SK-N-SH treated with all-trans-retinoic acid at 6 μM for 48 hours (cell line): Measurements from ENCODE around the gene ITPRID2.
"Not testable (repeated sequence)": the region's sequence is repeated elsewhere in the genome, so short reads cannot be mapped to it uniquely, and the experiment has no call there.

Experiments
- ATAC-seq: fragments of 200-7000 bp; cut with Tn5 transposase; 3 replicates; pipeline ENCODE4 v1.9.1; 2020; ENCODE audit warnings: mild to moderate bottlenecking, moderate library complexity
- ARNTL ChIP-seq: fragments of 450-650 bp; formaldehyde crosslinking; IDR thresholded peaks from 2 replicates; pipeline ENCODE4 v1.5.0; 2020; ENCODE audit warnings: low read depth, mild to moderate bottlenecking, moderate library complexity, borderline replicate concordance
- BACH2 ChIP-seq: fragments of 250-450 bp; sonication (Bioruptor Pico); IDR thresholded peaks from 2 replicates; pipeline ENCODE4 v1.9.0; 2021; ENCODE audit warnings: mild to moderate bottlenecking, borderline replicate concordance
- CSDC2 ChIP-seq: fragments of 250-450 bp; sonication (Bioruptor Pico); IDR thresholded peaks from 2 replicates; pipeline ENCODE4 v1.5.0; 2020; ENCODE audit warnings: mild to moderate bottlenecking, moderate library complexity
- CSRNP3 ChIP-seq: fragments of 250-450 bp; sonication (Bioruptor Pico); IDR thresholded peaks from 2 replicates; pipeline ENCODE4 v1.5.1; 2021; ENCODE audit warnings: mild to moderate bottlenecking, moderate library complexity
- OSR1 ChIP-seq: fragments of 250-450 bp; sonication (Bioruptor Pico); IDR thresholded peaks from 2 replicates; pipeline ENCODE4 v1.8.0; 2022; ENCODE audit warnings: moderate library complexity, mild to moderate bottlenecking, inconsistent platforms
- PATZ1 ChIP-seq: fragments of 250-450 bp; sonication (Bioruptor Pico); IDR thresholded peaks from 2 replicates; pipeline ENCODE4 v1.8.0; 2020; ENCODE audit warnings: mild to moderate bottlenecking, moderate library complexity, borderline replicate concordance
- POU6F1 ChIP-seq: fragments of 250-450 bp; sonication (Bioruptor Pico); IDR thresholded peaks from 2 replicates; pipeline ENCODE4 v1.8.0; 2021; ENCODE audit warnings: low read depth, mild to moderate bottlenecking, moderate library complexity, borderline replicate concordance
- PPARA ChIP-seq: fragments of 250-450 bp; sonication (Bioruptor Pico); IDR thresholded peaks from 2 replicates; pipeline ENCODE4 v1.5.0; 2020; ENCODE audit warnings: mild to moderate bottlenecking, borderline replicate concordance
- RARB ChIP-seq: fragments of 250-450 bp; sonication (Bioruptor Pico); IDR thresholded peaks from 2 replicates; pipeline ENCODE4 v1.8.0; 2021; ENCODE audit warnings: mild to moderate bottlenecking, moderate library complexity
- SNAI2 ChIP-seq: fragments of 250-450 bp; sonication (Bioruptor Pico); IDR thresholded peaks from 2 replicates; pipeline ENCODE4 v1.5.0; 2020; ENCODE audit warnings: mild to moderate bottlenecking, moderate library complexity
- TCF4 ChIP-seq: fragments of 250-450 bp; sonication (Bioruptor Pico); IDR thresholded peaks from 2 replicates; pipeline ENCODE4 v1.8.0; 2021; ENCODE audit warnings: mild to moderate bottlenecking, moderate library complexity, borderline replicate concordance
- TOX ChIP-seq: fragments of 250-450 bp; sonication (Bioruptor Pico); IDR thresholded peaks from 2 replicates; pipeline ENCODE4 v1.8.0; 2021; ENCODE audit warnings: mild to moderate bottlenecking, moderate library complexity, borderline replicate concordance
- TSHZ2 ChIP-seq: fragments of 250-450 bp; sonication (Bioruptor Pico); IDR thresholded peaks from 2 replicates; pipeline ENCODE4 v1.5.0; 2020; ENCODE audit warnings: mild to moderate bottlenecking, moderate library complexity
- ZC3H10 ChIP-seq: fragments of 250-450 bp; sonication (Bioruptor Pico); IDR thresholded peaks from 2 replicates; pipeline ENCODE4 v1.5.1; 2021; ENCODE audit warnings: mild to moderate bottlenecking, moderate library complexity
- ZFP3 ChIP-seq: fragments of 250-450 bp; sonication (Bioruptor Pico); IDR thresholded peaks from 2 replicates; pipeline ENCODE4 v1.5.0; 2020; ENCODE audit warnings: mild to moderate bottlenecking, moderate library complexity
- ZFP30 ChIP-seq: fragments of 450-650 bp; formaldehyde crosslinking; IDR thresholded peaks from 2 replicates; pipeline ENCODE4 v1.5.0; 2022; ENCODE audit warnings: mild to moderate bottlenecking, moderate library complexity
- ZNF565 ChIP-seq: fragments of 450-650 bp; formaldehyde crosslinking; conservative IDR thresholded peaks from 2 replicates; pipeline ENCODE4 v1.5.0; 2020; ENCODE audit warnings: low read depth, mild to moderate bottlenecking, moderate library complexity
- ZNF70 ChIP-seq: fragments of 450-650 bp; formaldehyde crosslinking; IDR thresholded peaks from 2 replicates; pipeline ENCODE4 v1.5.0; 2020; ENCODE audit warnings: mild to moderate bottlenecking, moderate library complexity
- ZNF8 ChIP-seq: fragments of 450-650 bp; formaldehyde crosslinking; IDR thresholded peaks from 2 replicates; pipeline ENCODE4 v1.5.0; 2020; ENCODE audit warnings: mild to moderate bottlenecking, moderate library complexity

Gene ITPRID2

GRCh38 chr2:181954538-181954883 is 63.0 kb downstream of the ITPRID2 start:
- peak; percentile 47 for ATAC-seq

GRCh38 chr2:181955010-181955409 is 63.5 kb downstream of the ITPRID2 start:
- TF ChIP-seq ZNF8 (CRISPR knock-in tag) (no peak), TOX (peak; percentile 74; the same call in 1 of the 2 replicates), PPARA (CRISPR knock-in tag) (no peak), ZC3H10 (CRISPR knock-in tag) (no peak), SNAI2 (CRISPR knock-in tag) (no peak)
- peak; percentile 15; the same call in 1 of the 3 replicates for ATAC-seq

More at GRCh38 chr2:181954538-181954883, 63.0 kb downstream of the ITPRID2 start:
- TF ChIP-seq BACH2 (CRISPR knock-in tag) (no peak), ZFP30 (CRISPR knock-in tag) (no peak), ZNF8 (CRISPR knock-in tag) (no peak), ARNTL (CRISPR knock-in tag) (no peak), CSRNP3 (CRISPR knock-in tag) (no peak), TSHZ2 (no peak), OSR1 (CRISPR knock-in tag) (no peak), ZNF70 (no peak), ZC3H10 (CRISPR knock-in tag) (no peak), TCF4 (CRISPR knock-in tag) (no peak), SNAI2 (CRISPR knock-in tag) (no peak), ZFP3 (CRISPR knock-in tag) (no peak)

- ATAC-seq = not testable (repeated sequence)
These were observed 64.3 kb downstream of the ITPRID2 start for GRCh38 chr2:181955866-181956265.

GRCh38 chr2:181957668-181958067 is 66.1 kb downstream of the ITPRID2 start:
- ATAC-seq = no peak

More at GRCh38 chr2:181957668-181958067, 66.1 kb downstream of the ITPRID2 start:
- TF ChIP-seq POU6F1 (CRISPR knock-in tag) (no peak), CSRNP3 (CRISPR knock-in tag) (no peak), ARNTL (CRISPR knock-in tag) (no peak), CSDC2 (CRISPR knock-in tag) (no peak), ZNF565 (CRISPR knock-in tag) (no peak), ZNF70 (no peak), RARB (CRISPR knock-in tag) (no peak), ZNF8 (CRISPR knock-in tag) (no peak), PATZ1 (CRISPR knock-in tag) (no peak)
